Kidney (tissue), 14 donors: ENCODE results near the gene GBX1. TPM values are rescaled to one million over a fixed set of nuclear protein-coding genes. Genes with fewer than 3 reads are reported as not detected.

ENCODE experiments used
- DNase-seq, 5 donors: peaks; one replicate each; pipeline ENCODE4 v3.0.0-alpha.2; 2013 to 2020
- FAIRE-seq: peaks from 2 replicates; lab custom pipeline; 2012; peaks lifted over from hg19 to GRCh38; lab: Jason Lieb, UNC
- H3K27ac ChIP-seq, 2 donors: one replicate each; pipeline ENCODE4 v1.7.0; 2013; ENCODE audit warnings: low read depth in 2 of 2, low read length in 2 of 2, inconsistent platforms in 1 of 2
- H3K27me3 ChIP-seq: one replicate; pipeline ENCODE4 v1.7.1; 2013; ENCODE audit warnings: low read length, inconsistent platforms; ENCODE audit not compliant: control insufficient read depth, insufficient read depth
- H3K36me3 ChIP-seq, 3 donors: one replicate each; pipeline versions ENCODE4 v1.7.0 to v1.7.1; 2013; ENCODE audit warnings: low read length in 3 of 3, control low read depth in 1 of 3, inconsistent platforms in 1 of 3; ENCODE audit not compliant: insufficient read depth in 3 of 3, control insufficient read depth in 2 of 3
- H3K4me1 ChIP-seq, 3 donors: one replicate each; pipeline versions ENCODE4 v1.7.0 to v1.7.1; 2013; ENCODE audit warnings: low read length in 3 of 3, inconsistent platforms in 1 of 3, low read depth in 1 of 3; ENCODE audit not compliant: control insufficient read depth in 2 of 3, insufficient read depth in 2 of 3
- H3K4me3 ChIP-seq, 3 donors: one replicate each; pipeline versions ENCODE4 v1.7.0 to v1.8.1; 2013; ENCODE audit warnings: low read length in 3 of 3, control low read depth in 1 of 3, inconsistent platforms in 1 of 3
- H3K9ac ChIP-seq, 3 donors: one replicate each; pipeline versions ENCODE4 v1.7.0 to v1.7.1; 2013; ENCODE audit warnings: low read length in 3 of 3, control low read depth in 1 of 3, inconsistent platforms in 1 of 3
- H3K9me3 ChIP-seq, 3 donors: one replicate each; pipeline versions ENCODE4 v1.7.0 to v1.7.1; 2013; ENCODE audit warnings: low read length in 3 of 3, control low read depth in 1 of 3, inconsistent platforms in 1 of 3; ENCODE audit not compliant: control insufficient read depth in 2 of 3, insufficient read depth in 1 of 3
- intact Hi-C: fragments of 100-400 bp; cut with DNase I; formaldehyde crosslinking; loops from one replicate; pipeline ENCODE4 v1.11.1; 2022
- polyA plus RNA-seq: library from polyadenylated mRNA; stranded (reverse); fragments of 350-450 nt; fragmentation: Illumina TruSeq; extraction: RNeasy Lipid Tissue Mini Kit (QIAGEN cat#74804); gene quantifications from one replicate; pipeline ENCODE4 v1.2.3, GENCODE V29; 2014; ENCODE audit warnings: low read depth, low replicate concordance; ENCODE audit not compliant: insufficient read depth
- total RNA-seq: library from RNA; stranded (reverse); fragmentation: NEBNext Ultra II Directional; extraction: Animal tissue kit (Norgen Biotek cat#: 25700); gene quantifications from one replicate; pipeline ENCODE4 v1.2.1, GENCODE V29; 2021
- TF ChIP-seq, protein P1 (sequence below): IDR thresholded peaks from 3 replicates; pipeline ENCODE4 v1.5.1; 2012; ENCODE audit warnings: mild to moderate bottlenecking, moderate library complexity, borderline replicate concordance; ENCODE audit not compliant: insufficient read depth; ENCODE audit errors: extremely low read depth
- donor health status: control.
- donor health status: control.
- donor health status: control.
- donor health status: control.
- donor health status: control.
- donor health status: DM: yes; HTN: yes; CAD: no.
- donor health status: Normal renal cell carcinoma (clear cell type).

Gene GBX1
- total and polyA plus RNA-seq, 2 donors from 2014 or later, result not detected

DNA sequence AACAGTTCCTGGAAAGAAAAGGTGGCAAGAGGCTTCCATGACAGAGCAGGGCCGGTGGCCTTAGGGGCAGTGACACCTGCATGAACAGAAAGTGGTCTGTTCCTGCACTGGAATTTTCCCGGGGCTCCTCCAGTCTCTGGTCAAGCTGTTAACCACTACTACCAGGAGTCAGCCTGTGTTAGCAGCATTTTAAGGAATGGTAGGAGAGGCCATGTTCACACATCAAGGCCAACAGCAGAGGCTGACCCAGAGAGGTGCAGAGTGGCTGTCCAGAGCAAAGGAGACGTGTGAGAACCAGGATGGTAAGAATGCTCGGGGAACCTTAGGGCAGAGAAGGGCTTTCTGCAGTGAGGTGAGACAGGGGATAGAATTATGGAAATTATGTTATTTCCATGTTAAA, 34.3 kb upstream of the GBX1 start:
- Histone ChIP-seq H3K9me3 (no peaks in the 10 kb centered on the region), H3K27ac (no peak overlapping the region), H3K4me1 (peaks cover 0 to 4% (median 0%) of the 10 kb centered on the region in 3 donors), H3K4me3 (no peak overlapping the region), H3K9ac (no peak overlapping the region), H3K27me3 (no peaks in the 10 kb centered on the region), H3K36me3 (no peaks in the 10 kb centered on the region)
- TF ChIP-seq, protein P1, sequence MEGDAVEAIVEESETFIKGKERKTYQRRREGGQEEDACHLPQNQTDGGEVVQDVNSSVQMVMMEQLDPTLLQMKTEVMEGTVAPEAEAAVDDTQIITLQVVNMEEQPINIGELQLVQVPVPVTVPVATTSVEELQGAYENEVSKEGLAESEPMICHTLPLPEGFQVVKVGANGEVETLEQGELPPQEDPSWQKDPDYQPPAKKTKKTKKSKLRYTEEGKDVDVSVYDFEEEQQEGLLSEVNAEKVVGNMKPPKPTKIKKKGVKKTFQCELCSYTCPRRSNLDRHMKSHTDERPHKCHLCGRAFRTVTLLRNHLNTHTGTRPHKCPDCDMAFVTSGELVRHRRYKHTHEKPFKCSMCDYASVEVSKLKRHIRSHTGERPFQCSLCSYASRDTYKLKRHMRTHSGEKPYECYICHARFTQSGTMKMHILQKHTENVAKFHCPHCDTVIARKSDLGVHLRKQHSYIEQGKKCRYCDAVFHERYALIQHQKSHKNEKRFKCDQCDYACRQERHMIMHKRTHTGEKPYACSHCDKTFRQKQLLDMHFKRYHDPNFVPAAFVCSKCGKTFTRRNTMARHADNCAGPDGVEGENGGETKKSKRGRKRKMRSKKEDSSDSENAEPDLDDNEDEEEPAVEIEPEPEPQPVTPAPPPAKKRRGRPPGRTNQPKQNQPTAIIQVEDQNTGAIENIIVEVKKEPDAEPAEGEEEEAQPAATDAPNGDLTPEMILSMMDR, result no peak
- no peak for DNase-seq
- intact Hi-C loops, result no loop called here
- no peak for FAIRE-seq

DNA sequence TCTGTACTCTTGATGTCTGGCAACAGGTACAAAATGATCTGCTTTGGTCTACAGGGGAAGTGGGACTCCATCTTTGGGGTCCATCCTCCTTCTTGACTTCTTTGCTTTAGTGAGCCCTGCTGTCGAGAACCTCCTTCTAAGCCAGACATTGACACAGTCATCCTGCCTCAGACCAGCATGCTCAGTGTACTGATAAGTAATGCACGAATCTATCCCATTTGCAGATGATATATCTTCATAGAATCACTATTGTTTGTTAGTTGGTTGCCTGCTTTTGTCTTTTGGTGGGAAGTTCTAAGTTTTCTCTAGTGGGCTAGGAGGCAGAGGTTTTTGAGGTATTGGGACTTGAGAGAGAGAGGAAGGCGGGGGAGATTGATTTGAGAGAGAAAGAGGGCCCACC, 33.9 kb upstream of the GBX1 start:
- H3K36me3 ChIP-seq, result no peaks in the 10 kb centered on the region
- TF ChIP-seq, protein P1, result no peak
- H3K4me3 ChIP-seq, result no peak overlapping the region
- H3K9ac ChIP-seq, result no peak overlapping the region
- intact Hi-C loops, result no loop called here
- no peaks in the 10 kb centered on the region for H3K27me3 ChIP-seq
- H3K9me3 ChIP-seq, result no peaks in the 10 kb centered on the region
- no peak for FAIRE-seq
- DNase-seq, result no peak
- H3K4me1 ChIP-seq, result peaks cover 0 to 4% (median 0%) of the 10 kb centered on the region in 3 donors
- no peak overlapping the region for H3K27ac ChIP-seq

DNA sequence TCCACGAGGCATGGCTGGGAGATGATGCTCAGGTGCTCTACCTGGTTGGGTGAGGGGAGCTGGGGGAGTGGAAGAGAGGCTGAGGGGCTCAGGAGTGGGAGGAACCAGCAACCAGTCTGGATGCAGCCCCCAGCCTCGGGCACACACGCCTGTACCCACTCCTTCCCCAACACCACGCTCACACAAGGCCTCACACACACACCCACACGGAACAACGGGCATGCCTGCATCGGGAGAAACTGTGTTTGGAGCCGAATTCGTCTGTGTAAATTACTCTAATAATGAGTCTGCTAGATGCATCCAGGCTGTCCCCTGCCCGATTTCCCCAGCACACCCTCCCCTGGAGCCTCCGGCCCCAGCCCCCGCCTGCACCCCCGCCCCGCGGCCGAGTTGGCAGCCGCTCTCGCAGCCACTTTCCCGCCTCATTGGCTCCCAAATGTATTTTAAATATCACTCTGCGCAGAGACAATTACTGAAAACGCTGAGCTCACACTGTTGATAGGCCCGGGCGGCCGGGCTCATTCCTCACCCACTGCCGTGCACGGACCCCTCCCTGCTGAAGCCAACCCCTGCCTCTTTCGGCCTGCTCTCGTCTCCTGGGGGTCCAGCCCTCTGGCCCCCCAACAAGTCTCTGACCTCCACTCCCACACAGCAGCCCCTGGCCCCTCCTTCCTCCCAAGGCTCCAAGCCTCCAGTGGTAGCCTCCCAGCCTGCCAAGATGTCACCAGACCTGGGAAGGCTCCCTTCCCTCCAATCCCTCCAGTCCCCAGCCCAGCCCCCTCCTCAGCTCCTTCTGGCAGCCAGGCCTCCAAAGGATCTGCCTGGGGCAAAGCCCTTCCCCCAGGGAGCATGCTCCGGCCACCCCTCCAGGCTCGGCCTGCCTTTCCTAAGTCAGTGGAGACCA, 31.7 kb upstream of the GBX1 start:
- Histone ChIP-seq H3K27ac (no peak overlapping the region), H3K9me3 (no peaks in the 10 kb centered on the region), H3K4me1 (peaks cover 0 to 4% (median 0%) of the 10 kb centered on the region in 3 donors), H3K27me3 (no peaks in the 10 kb centered on the region), H3K4me3 (no peak overlapping the region), H3K9ac (no peak overlapping the region), H3K36me3 (no peaks in the 10 kb centered on the region)
- FAIRE-seq, result no peak
- peak in 4 of 5 donors; percentile 50 to 75 (median 68) for DNase-seq
- TF ChIP-seq, protein P1, result no peak
- intact Hi-C loops, result no loop called here
